GM12874 (cell line): ENCODE measurements around the gene TBC1D24.

Experiments used
- TF ChIP-seq, protein P1 (sequence below): IDR thresholded peaks from 2 replicates; pipeline ENCODE4 v1.5.1; 2011; ENCODE audit warnings: low read depth, mild to moderate bottlenecking, control low read depth, low read length, moderate library complexity; ENCODE audit not compliant: insufficient read depth

The TBC1D24 gene

GRCh38 chr16:2455081-2455845 lies 19.7 kb upstream of the TBC1D24 start:
- TF ChIP-seq, protein P1, sequence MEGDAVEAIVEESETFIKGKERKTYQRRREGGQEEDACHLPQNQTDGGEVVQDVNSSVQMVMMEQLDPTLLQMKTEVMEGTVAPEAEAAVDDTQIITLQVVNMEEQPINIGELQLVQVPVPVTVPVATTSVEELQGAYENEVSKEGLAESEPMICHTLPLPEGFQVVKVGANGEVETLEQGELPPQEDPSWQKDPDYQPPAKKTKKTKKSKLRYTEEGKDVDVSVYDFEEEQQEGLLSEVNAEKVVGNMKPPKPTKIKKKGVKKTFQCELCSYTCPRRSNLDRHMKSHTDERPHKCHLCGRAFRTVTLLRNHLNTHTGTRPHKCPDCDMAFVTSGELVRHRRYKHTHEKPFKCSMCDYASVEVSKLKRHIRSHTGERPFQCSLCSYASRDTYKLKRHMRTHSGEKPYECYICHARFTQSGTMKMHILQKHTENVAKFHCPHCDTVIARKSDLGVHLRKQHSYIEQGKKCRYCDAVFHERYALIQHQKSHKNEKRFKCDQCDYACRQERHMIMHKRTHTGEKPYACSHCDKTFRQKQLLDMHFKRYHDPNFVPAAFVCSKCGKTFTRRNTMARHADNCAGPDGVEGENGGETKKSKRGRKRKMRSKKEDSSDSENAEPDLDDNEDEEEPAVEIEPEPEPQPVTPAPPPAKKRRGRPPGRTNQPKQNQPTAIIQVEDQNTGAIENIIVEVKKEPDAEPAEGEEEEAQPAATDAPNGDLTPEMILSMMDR, result no peak

- TF ChIP-seq, protein P1, result no peak
These were observed 18.3 kb upstream of the TBC1D24 start for GRCh38 chr16:2456551-2457153.

DNA sequence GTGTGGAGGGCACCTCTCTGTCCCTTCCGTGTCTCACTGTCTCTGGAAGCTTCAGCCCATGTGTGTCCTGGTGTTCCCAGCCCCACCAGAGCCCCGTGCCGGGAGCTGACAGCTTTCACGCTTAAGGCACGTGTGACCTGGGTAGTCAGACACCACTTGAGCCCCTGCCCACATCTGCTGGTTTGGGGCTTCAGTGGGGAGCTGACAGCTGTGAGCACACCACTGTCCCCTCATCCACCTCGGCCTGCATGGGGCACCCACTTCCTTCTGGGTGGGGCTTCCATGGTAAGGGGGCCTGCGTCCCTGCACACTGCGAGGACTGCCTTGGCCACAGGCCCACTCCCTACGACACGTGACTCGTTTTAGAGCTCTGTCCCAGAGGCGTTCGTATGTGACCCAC lies 17.7 kb upstream of the TBC1D24 start:
- TF ChIP-seq, protein P1, result no peak

DNA sequence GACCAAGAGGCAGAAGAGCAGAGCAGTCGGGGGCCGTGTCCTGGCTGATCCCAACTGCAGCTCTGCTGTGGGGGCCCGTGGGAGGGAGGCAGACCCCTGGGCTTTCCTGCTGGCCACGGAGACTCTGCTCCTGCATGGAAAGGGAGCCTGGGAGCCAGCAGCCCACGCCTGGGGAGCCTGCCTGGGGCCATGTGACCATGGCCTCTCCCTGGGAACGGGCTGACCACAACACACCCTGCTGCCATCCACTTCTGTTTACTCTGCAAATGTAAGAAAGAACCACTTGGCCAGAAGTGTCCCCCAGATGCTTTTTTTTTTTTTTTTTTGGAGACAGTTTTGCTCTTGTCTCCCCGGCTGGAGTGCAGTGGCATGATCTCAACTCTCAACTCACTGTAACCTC lies 17.0 kb upstream of the TBC1D24 start:
- TF ChIP-seq, protein P1, result no peak

GRCh38 chr16:2458887-2459646 lies 15.9 kb upstream of the TBC1D24 start:
- TF ChIP-seq, protein P1, result no peak

GRCh38 chr16:2459647-2460390 lies 15.1 kb upstream of the TBC1D24 start, which contains the start of gene TEDC2:
Gene TEDC2 (plus strand): TSS chr16:2460109. CDS start chr16:2460145, 36 bp downstream.
- TF ChIP-seq, protein P1, result no peak

- TF ChIP-seq, protein P1, result no peak
These were observed 14.6 kb upstream of the TBC1D24 start for GRCh38 chr16:2460391-2460713.
